H1 (cell line): ENCODE results near the gene EXOC2. TPM values are rescaled to one million over a fixed set of nuclear protein-coding genes. Genes with fewer than 3 reads are reported as not detected.

Source experiments
- CHD1 ChIP-seq: IDR thresholded peaks from 2 replicates; pipeline ENCODE4 v1.6.1; 2012; ENCODE audit warnings: low read depth, low read length, improper control_type of control experiment
- KDM1A ChIP-seq: fragments of 200-600, 300-600 bp; sonication (generic); IDR thresholded peaks from 2 replicates; pipeline ENCODE4 v1.7.1; 2016; ENCODE audit warnings: mild to moderate bottlenecking, low read length, borderline replicate concordance
- PHF8 ChIP-seq: fragments of 200-600 bp; sonication (generic); conservative IDR thresholded peaks from 2 replicates; pipeline ENCODE4 v1.7.1; 2012; ENCODE audit warnings: low read depth, mild to moderate bottlenecking, inconsistent platforms, low read length, moderate library complexity
- polyA plus RNA-seq, 7 experiments: library from polyadenylated mRNA; depleted of rRNA in 3 of 7; stranded (reverse) in 5 of 7; unstranded in 2 of 7; fragments of >200 nt in 5 of 7; fragments of 200-250 nt in 2 of 7; gene quantifications; 1 replicate in 5 of 7; 2 replicates in 1 of 7; 4 replicates in 1 of 7; pipeline versions ENCODE4 v1.2.1 to v1.2.3, GENCODE V29; 2011 to 2013; ENCODE audit warnings: missing spikeins in 2 of 7, mixed read lengths in 2 of 7
- total RNA-seq: library from RNA; stranded (reverse); fragmentation: NEBNext Ultra II Directional; extraction: Animal tissue kit (Norgen Biotek cat#: 25700); gene quantifications from 2 replicates; pipeline ENCODE4 v1.2.1, GENCODE V29; 2021

Gene EXOC2
- total and polyA plus RNA-seq, 2 of the 8 experiments (the other 6 are each of a cell fraction or from before 2014, with no cell fraction given), result 25.5 to 44.4 TPM

DNA sequence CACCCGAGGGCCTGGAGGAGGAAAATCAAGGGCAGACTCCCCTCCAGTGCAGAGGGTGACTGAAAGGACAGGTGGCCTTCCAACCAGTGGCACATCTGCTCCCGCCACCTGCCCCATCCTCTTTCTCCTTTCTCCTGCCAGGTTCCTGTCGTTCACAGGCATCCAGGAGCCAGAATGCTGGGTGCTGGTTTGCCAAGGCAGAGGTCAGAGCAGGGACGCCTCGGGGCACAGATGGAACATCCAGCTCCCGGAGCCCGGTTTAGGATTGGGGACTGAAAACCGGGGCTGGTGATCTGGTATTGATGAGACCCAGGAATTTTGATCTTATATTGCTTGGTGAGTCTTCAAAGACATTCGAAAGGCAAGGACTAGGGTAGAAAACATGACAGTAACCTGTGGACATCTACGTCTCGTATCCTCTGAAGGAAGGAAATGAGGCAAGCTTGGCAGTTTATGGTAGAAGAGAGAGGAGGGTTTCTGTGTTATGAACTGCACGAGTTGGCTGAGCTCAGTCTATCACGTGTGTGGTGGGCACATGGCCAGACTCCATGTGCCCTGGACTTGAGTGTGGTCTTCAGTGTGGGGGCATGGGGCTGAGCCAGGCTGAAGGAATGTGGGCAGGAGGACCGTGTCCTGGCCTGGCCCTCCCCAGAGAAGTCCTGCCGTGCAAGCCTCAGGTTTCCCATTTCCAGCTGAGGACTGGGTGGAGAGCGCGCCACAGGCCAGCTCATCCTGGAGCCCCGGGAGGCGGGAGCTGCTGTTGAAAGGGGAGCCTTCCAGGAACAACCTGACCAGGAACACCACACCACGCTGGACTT is 227.2 kb downstream of the EXOC2 start (continued):
- no peak for TF ChIP-seq CHD1
- TF ChIP-seq PHF8, result no peak
- TF ChIP-seq KDM1A, result no peak
